ENCODE measurements around the gene KIAA1671.

Gene KIAA1671

DNA sequence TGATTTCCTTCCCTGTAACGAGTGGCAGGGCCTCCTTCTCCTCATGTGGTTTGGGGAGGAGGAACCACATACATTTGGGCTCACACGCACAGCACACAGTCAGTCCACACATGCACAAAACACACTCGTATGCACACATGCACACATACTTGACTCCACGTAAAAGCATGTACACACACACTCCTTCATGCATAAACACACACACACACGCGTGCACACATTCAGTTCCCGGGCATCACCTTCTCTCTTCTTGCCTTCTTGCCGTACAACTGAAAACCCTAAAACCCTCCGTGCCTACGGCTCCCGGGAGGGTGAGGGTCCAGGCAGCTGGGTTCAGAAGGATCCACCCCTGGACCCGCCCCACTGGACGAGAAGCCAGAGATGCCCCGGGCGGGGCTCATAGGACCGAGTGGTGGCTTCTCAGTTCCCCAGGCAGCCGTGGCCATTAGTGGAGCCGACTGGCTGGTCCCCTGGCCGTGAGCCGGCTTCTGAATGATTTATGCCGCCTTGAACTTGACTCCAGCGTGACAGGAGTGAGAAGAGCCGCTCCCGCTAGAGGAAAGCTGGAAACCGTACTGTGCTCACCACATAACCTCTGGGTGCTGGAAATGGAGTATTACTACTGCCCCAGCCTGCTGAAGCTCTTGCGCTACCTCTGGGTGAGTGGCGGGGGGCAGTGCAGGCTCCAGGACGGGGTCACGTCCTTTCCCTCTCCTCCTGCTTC lies 117.4 kb downstream of the KIAA1671 start:
- ChIA-PET CTCF (no interaction called here), POLR2A (no interaction called here)
- no peak overlapping the region for H3K4me3 ChIP-seq (ENCODE audit: low read depth, low read length)
- no peak for DNase-seq (ENCODE audit: low read depth, low spot score)
- TF ChIP-seq, protein P1, sequence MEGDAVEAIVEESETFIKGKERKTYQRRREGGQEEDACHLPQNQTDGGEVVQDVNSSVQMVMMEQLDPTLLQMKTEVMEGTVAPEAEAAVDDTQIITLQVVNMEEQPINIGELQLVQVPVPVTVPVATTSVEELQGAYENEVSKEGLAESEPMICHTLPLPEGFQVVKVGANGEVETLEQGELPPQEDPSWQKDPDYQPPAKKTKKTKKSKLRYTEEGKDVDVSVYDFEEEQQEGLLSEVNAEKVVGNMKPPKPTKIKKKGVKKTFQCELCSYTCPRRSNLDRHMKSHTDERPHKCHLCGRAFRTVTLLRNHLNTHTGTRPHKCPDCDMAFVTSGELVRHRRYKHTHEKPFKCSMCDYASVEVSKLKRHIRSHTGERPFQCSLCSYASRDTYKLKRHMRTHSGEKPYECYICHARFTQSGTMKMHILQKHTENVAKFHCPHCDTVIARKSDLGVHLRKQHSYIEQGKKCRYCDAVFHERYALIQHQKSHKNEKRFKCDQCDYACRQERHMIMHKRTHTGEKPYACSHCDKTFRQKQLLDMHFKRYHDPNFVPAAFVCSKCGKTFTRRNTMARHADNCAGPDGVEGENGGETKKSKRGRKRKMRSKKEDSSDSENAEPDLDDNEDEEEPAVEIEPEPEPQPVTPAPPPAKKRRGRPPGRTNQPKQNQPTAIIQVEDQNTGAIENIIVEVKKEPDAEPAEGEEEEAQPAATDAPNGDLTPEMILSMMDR (IDR thresholded peaks at IDR 0.05; ENCODE audit: insufficient read depth, low read length, missing control alignments), result no peak

DNA sequence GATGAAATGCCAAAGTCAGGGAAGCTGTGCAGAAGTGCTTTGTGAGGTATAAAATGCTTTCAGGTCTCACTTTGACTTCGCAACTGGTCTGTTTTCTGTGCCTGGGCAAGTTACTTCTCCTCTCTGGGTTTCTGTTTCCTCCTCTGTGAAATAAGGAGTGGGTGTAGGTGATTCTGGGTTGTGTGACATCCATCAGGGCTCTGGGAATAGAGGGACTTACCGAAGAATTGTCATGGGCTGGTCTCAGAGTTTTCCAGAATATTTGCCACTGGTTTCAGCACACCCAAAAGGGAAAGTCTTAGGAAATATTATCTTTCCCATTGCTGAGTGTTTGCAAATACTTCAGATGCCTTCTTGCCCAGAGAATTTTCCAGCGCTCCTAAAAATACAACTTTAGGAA lies 118.4 kb downstream of the KIAA1671 start:
- DNase-seq (ENCODE audit: low read depth, low spot score), result no peak
- TF ChIP-seq, protein P1 (IDR thresholded peaks at IDR 0.05; ENCODE audit: insufficient read depth, low read length, missing control alignments), result no peak
- ChIA-PET CTCF (no interaction called here), POLR2A (no interaction called here)
- H3K4me3 ChIP-seq (ENCODE audit: low read depth, low read length), result no peak overlapping the region

DNA sequence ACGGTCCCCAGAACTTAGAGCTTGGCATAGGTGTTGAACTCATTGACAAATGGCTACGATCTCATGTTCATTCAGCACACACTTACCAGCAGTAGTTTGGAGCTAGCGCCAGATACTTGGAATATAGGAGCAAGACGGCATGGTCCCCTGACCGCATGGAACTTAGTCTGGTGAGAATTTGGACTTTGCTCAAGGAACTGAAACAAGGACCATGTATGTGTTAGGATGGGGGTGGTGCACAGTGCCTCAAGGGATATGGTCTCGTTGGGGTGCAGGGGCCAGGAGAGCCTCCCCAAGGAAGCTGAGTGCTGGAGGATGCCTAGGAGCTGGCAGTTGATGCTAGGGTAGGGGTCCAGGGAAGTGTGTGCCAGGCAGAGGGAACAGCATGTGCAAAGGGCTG lies 119.2 kb downstream of the KIAA1671 start:
- TF ChIP-seq, protein P1 (IDR thresholded peaks at IDR 0.05; ENCODE audit: insufficient read depth, low read length, missing control alignments), result no peak
- DNase-seq (ENCODE audit: low read depth, low spot score), result no peak
- ChIA-PET POLR2A (no interaction called here), CTCF (no interaction called here)
- H3K4me3 ChIP-seq (ENCODE audit: low read depth, low read length), result no peak overlapping the region

DNA sequence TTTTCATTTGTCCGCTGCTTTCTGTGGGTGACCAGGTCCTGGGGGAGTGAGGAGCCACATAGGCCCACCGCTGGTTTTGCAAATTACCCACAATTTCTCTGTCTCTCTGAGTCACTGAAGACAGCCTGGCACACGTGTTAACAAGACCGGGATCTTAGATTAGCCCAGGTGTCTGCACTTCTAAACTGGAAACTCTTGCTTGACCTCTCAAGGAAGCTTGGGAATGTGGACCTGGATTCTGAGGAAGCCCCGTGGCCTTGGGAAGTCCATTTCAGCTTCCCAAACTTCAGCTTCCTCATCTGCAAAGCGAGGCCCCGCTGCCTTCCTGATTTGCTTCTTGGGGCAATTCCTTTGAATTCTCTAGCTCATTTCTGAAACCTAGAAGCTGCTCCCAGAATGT lies 119.9 kb downstream of the KIAA1671 start:
- DNase-seq (ENCODE audit: low read depth, low spot score), result no peak

DNA sequence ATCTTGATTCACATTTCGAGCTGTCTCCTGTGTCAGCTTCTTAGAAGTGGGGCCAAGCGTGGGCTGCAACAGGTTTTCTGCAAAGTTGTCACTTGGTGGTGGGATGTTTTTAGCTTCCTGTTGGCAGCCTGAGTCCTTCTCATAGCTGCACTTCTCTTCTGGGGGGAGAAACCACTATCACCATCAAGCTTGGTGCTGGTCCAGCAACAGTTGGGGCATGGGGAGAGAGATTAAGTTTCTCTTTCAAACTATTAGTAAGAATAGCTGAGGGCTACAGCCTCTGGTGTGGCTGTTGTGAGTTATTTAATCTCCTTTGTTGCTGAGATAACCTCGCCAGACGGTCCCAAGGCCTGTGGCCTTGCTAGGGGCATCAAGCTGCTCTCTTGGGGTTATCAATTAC lies 123.8 kb downstream of the KIAA1671 start:
- ChIA-PET CTCF (interaction anchor here (1.6 kb wide), 1 partner anchor 28 kb away, joined by 4 read pairs; no protein-coding TSS in a partner anchor), POLR2A (no interaction called here)
- TF ChIP-seq, protein P1 (IDR thresholded peaks at IDR 0.05; ENCODE audit: insufficient read depth, low read length, missing control alignments), result no peak
- H3K4me3 ChIP-seq (ENCODE audit: low read depth, low read length), result no peak overlapping the region
- no peak for DNase-seq (ENCODE audit: low read depth, low spot score)

More for the DNA sequence above, 119.9 kb downstream of the KIAA1671 start:
- no peak overlapping the region for H3K4me3 ChIP-seq (ENCODE audit: low read depth, low read length)
- ChIA-PET POLR2A (no interaction called here), CTCF (interaction anchor here (0.6 to 1.1 kb wide), 2 partner anchors 17 to 24 kb away, joined by 3 read pairs; no protein-coding TSS in a partner anchor)
- TF ChIP-seq, protein P1 (IDR thresholded peaks at IDR 0.05; ENCODE audit: insufficient read depth, low read length, missing control alignments), result no peak

DNA sequence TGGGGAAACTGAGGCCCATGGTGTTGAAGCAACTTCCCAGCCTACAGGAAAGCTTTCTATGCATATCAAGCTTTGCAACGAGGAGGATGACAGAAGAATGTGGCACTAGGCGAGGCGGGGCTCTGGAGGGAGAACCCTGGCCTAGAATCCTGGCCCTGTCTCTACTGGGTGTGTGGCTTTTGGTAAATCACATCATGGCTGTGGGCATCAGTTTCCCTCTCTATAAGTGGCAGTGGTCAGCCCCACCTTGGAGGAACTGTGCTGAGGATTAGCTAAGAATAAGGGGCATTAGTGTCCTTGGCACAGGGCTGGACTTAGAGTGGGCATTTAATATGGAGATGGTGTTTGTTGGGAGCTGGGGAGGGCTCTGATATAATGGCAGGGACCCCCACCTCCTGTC lies 124.5 kb downstream of the KIAA1671 start:
- no peak for DNase-seq (ENCODE audit: low read depth, low spot score)
- TF ChIP-seq, protein P1 (IDR thresholded peaks at IDR 0.05; ENCODE audit: insufficient read depth, low read length, missing control alignments), result no peak
- POLR2A ChIA-PET, result no interaction called here
- CTCF ChIA-PET, result interaction anchor here (1.6 kb wide), 1 partner anchor 29 kb away, joined by 4 read pairs; no protein-coding TSS in a partner anchor
- no peak overlapping the region for H3K4me3 ChIP-seq (ENCODE audit: low read depth, low read length)
